Left forelimb (tissue), 1 donor: ENCODE data around the gene AQP2.

ENCODE experiments used
- DNase-seq: peaks from one replicate; pipeline ENCODE4 v3.0.0-alpha.2; 2018; ENCODE audit warnings: low spot score

AQP2 gene, protein sequence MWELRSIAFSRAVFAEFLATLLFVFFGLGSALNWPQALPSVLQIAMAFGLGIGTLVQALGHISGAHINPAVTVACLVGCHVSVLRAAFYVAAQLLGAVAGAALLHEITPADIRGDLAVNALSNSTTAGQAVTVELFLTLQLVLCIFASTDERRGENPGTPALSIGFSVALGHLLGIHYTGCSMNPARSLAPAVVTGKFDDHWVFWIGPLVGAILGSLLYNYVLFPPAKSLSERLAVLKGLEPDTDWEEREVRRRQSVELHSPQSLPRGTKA

GRCh38 chr12:49950273-49951251, at the start of gene AQP2:
AQP2 (plus strand) TSS chr12:49950737; CDS start chr12:49950831, 94 bp downstream.
- DNase-seq = peak; percentile 53

DNA sequence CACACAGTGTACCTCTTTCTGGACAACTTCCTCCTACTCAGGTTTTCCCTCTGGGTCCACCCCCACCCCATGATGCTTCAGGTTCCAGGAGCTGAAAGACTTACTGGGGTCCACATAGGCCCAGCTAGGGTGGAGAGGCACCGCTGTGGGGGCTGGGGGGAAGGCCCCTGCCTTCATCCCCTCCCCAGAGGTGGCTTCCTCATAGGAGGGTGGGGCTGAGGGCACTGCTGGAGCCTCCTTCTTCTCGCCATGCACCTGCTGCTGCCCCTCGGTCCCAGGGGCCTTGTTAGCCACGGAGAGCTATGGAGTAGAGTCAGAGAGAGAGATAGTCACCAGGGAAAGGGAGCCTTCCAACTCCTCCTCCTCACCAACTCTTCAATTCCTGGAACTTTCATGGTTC, 49.5 kb upstream of the AQP2 start:
- DNase-seq = no peak

GRCh38 chr12:49901986-49902385, 48.6 kb upstream of the AQP2 start:
- no peak for DNase-seq

DNA sequence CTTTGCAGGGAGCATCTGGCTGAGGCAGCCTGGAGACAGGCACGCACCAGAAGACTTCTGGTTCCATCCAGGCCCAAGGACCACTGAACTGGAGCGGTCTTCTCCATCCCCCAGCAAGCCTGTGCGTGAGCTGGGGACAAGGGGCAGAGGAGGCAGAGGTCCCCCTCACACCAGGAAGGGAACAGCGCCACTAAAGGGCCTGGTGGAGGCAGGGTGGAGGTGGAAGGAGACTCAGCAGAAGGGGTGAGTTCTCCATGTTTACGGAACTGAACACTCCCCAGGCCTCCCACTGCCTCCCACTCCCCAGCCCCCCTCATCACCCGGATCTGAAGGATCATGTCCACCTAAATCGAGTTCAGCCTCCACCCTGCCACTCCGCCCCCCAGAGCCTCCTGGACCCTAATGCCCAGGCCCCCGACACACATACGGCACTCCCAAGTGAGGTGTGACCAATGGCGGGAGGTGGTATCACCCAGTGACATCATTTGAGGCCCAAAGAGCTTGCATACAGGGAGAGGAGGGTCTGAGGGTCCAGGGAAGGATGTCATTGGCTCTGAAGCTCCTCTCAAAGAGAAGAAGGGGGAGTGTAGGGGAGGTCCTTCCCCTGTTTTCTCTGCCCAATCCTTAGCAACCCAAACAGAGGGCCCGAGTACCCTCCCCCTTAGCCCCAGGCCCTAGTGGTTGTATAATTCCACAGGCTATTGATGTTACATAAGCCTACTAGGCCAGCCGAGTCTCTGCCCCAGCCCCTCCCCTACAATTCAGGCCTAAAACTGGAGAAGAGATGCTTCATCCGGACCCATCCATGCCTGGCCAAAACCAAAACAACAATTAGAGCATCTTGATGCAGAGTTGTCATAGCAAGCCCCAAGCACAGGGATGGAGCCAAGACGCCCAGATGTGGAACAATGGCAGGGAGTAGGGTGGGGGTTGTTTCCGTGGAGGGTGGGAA, 47.9 kb upstream of the AQP2 start:
- no peak for DNase-seq

DNA sequence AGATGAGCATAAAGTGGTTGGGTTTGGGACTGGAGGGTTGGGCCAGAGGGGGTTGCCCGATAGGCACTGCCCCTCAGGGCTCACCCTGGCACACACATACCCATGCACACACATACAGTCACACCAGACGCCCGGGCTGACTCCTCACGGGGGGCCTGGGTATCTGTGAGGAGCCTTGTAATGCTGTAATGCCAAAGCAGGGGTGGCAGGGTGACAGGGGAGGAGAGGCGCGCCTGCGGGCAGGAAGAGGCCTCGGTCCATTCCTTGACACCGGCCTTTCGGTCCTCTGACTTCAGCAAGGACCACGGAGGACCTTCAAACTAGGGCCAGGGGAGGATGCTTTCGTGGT, 47.2 kb upstream of the AQP2 start:
- DNase-seq = no peak

DNA sequence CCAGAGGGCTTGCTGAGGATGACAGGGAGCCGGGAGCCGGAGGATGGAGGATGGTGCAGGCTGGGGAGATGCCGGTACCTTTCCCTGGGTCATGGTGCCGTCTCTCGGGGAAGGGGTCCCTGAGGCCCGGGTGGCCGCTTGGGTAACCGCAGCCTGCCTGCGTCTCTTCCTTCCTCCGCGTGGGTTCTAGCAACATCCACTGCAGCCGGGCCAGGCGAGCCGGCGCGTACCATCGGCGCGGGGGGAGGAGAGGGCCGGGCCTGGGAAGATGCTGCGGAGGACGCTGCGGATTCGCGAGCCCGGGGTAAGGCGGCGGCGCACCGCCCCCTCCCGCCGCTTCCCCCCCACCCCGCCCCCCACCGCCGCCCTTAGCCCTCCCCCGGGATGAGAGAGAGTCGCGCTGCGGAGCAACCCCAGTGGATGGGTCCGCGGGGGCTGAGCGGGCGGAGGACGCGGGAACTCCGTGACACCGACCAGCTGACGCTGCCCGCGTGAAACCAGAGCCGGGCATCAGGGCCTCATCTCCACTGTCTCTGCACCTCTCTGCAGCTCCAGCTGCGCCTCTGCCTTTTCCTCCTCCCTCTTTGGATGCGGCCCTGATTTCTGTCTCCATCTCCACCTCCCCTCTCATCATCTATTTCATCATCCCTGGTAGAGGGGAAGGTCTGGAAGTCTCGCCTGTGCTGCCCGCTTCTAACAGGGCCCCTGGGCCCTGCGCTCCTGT, 46.7 kb upstream of the AQP2 start, which contains the start of gene FAIM2:
TSS of gene FAIM2 (minus strand) at position 201 of the 724 bp plus-strand sequence. CDS start at position 93, 108 bp downstream.
- no peak for DNase-seq

DNA sequence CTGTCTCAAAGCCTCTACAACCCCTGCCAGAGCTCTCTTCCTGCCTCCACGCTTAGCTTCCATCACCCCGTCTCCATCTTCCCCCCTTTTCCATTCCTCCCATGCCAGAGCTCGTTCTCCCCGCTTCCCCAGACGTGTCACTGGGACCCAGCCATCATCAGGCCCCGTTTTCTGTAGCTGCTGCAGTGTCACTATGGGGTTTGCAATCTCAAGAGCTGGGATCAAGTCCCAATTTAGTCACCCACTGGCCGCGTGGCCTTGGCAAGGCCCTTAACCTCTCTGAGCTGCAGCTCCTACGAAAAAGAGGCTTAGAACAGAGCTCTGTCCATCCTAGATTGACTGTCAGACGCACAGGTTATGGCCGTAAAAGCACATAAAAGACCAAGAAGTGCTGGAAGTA, 45.9 kb upstream of the AQP2 start:
- DNase-seq = no peak

DNA sequence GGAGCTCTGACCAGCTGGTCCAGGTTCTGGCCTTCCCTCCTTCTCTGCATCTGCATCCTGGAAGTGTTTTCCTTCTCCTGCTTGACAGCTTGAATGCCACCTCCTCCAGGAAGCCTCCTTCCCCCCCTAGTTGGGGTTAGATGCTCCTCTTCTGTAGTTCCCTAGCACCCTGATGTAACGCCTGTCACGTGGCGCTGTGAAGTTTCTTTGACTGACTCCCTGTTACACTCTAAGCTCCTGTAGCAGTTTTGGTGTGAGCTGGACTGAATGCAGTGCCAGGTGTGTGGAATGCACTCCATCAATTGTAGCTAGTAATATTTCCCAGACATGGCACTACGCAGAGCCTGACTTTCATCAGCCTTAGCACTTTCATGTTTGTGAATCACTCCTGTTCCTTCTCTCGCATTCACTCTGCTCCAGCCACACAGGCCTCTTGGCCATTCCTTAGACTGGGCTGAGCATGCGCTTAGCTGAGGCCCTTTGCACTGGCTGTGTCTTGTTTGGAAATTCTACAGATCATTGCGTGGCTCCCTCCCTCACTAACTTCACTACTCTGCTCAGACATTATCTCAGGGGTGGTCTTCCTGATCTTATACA, 44.7 kb upstream of the AQP2 start:
- no peak for DNase-seq

- DNase-seq = no peak
Observed at GRCh38 chr12:49907352-49907751, 43.2 kb upstream of the AQP2 start.

- no peak for DNase-seq
Observed at GRCh38 chr12:49909356-49909755, 41.2 kb upstream of the AQP2 start.

- no peak for DNase-seq
Observed at GRCh38 chr12:49909826-49910225, 40.7 kb upstream of the AQP2 start.

- peak; percentile 49 for DNase-seq
Observed at GRCh38 chr12:49910331-49911212, 40.0 kb upstream of the AQP2 start.

DNA sequence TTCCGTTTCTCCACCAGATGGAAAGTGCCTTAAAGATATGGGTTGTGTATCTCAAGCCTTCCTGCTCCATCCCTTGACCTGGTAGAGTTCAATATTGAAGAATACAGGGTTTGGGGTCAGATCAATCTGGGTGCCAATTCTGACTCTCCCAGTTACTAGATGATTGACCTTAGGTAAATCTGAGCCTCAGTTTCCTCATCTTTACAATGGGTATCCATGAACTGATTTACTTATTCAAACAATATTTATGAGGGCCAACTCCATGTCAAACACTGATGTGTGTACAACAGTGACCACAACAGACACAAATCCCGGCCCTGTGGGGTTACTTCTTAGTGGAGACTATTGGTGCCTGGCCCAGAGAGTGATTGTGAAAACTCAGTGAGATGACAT, 39.3 kb upstream of the AQP2 start:
- DNase-seq = no peak

- peak; percentile 59 for DNase-seq
Observed at GRCh38 chr12:49912345-49913255, 37.9 kb upstream of the AQP2 start.

- DNase-seq = no peak
Observed at GRCh38 chr12:49916129-49916919, 34.2 kb upstream of the AQP2 start.

DNA sequence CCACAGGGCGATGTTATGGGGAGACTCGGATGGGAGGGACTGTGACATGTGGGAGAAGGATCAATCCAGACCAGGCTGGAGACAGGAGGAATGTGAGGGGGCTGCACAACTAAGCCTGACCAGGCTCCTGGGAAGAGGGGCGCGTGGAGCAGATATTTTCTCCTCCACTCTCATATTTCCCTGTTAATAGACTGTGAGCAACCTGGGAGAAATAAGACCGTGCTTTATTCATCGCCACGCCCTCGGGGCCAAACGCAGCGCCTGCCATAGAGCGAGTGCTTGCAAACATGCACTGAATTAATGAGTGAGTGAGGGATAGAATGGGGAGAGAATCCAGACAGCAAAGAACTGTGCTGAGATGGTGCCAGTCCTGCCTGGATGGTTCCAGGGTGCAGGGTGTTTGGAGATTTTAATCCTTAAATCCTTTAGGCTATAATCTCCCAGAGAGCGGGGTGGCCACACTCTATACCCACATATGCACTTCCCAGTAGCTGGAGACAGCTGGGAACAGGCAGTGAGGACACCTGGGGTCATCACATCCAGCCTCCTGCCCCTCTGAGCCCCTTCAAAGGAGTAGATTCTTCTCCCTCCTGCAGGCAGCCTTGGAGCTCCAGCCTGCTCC, 33.3 kb upstream of the AQP2 start:
- peak; percentile 33 for DNase-seq

GRCh38 chr12:49917788-49918173, 32.8 kb upstream of the AQP2 start:
- DNase-seq = no peak
